CD14-positive monocyte (primary cell): ENCODE data around the gene CASTOR1. TPM values are rescaled to one million over a fixed set of nuclear protein-coding genes. Genes with fewer than 3 reads are reported as not detected.

Experiments used
- DNase-seq, 3 donors: peaks; one replicate each; pipeline ENCODE4 v3.0.0-alpha.2; 2011 to 2022
- H2AFZ ChIP-seq: 2 replicates; pipeline ENCODE4 v1.6.0; 2012; ENCODE audit warnings: mild to moderate bottlenecking, low read depth, low read length, inconsistent platforms; ENCODE audit not compliant: insufficient read depth, poor library complexity, severe bottlenecking
- H3K27ac ChIP-seq, 2 donors: 1 replicate in 1 of 2; 2 replicates in 1 of 2; pipeline ENCODE4 v1.5.1; 2012 to 2013; ENCODE audit warnings: low read length in 2 of 2, control low read depth in 1 of 2, inconsistent platforms in 1 of 2, low read depth in 1 of 2, mild to moderate bottlenecking in 1 of 2
- H3K27me3 ChIP-seq, 2 donors: one replicate each; pipeline versions ENCODE4 v1.6.0 to v1.6.1; 2011 to 2013; ENCODE audit warnings: low read length in 2 of 2; ENCODE audit not compliant: control insufficient read depth in 2 of 2, insufficient read depth in 2 of 2
- H3K36me3 ChIP-seq, 2 donors: replicated peaks in 1 of 2; 1 replicate in 1 of 2; 2 replicates in 1 of 2; pipeline versions ENCODE4 v1.5.1 to v1.6.1; 2012 to 2013; ENCODE audit warnings: low read length in 2 of 2, control low read depth in 1 of 2, inconsistent platforms in 1 of 2, mild to moderate bottlenecking in 1 of 2; ENCODE audit not compliant: insufficient read depth in 2 of 2, control insufficient read depth in 1 of 2
- H3K4me1 ChIP-seq, 2 donors: 1 replicate in 1 of 2; 2 replicates in 1 of 2; pipeline versions ENCODE4 v1.5.1 to v1.6.1; 2012 to 2013; ENCODE audit warnings: low read length in 2 of 2, control low read depth in 1 of 2, inconsistent platforms in 1 of 2, mild to moderate bottlenecking in 1 of 2, moderate library complexity in 1 of 2; ENCODE audit not compliant: insufficient read depth in 2 of 2, control insufficient read depth in 1 of 2
- H3K4me2 ChIP-seq: replicated peaks from 2 replicates; pipeline ENCODE3; 2012; ENCODE audit warnings: low read length, moderate library complexity, mild to moderate bottlenecking; ENCODE audit not compliant: poor library complexity, severe bottlenecking; ENCODE audit errors: extremely low read depth
- H3K4me3 ChIP-seq, 3 experiments: fragments of 200-600 bp in 1 of 3; sonication (generic) in 1 of 3; replicated peaks in 1 of 3; 1 replicate in 2 of 3; 2 replicates in 1 of 3; pipeline ENCODE4 v1.5.1; 2011 to 2013; ENCODE audit warnings: low read length in 3 of 3, mild to moderate bottlenecking in 3 of 3, control low read depth in 2 of 3, low read depth in 2 of 3, inconsistent platforms in 1 of 3, moderate library complexity in 1 of 3
- H3K79me2 ChIP-seq: 2 replicates; pipeline ENCODE4 v1.6.0; 2012; ENCODE audit warnings: mild to moderate bottlenecking, control low read depth, inconsistent platforms, low read length, moderate library complexity; ENCODE audit not compliant: insufficient read depth
- H3K9ac ChIP-seq: 2 replicates; pipeline ENCODE4 v1.6.0; 2017; ENCODE audit warnings: low read length, mild to moderate bottlenecking; ENCODE audit not compliant: insufficient read depth, poor library complexity, severe bottlenecking
- H3K9me3 ChIP-seq, 2 donors: replicated peaks in 1 of 2; 1 replicate in 1 of 2; 2 replicates in 1 of 2; pipeline versions ENCODE4 v1.5.1 to v1.6.1; 2012 to 2013; ENCODE audit warnings: low read length in 2 of 2, control low read depth in 1 of 2; ENCODE audit not compliant: control insufficient read depth in 1 of 2, insufficient read depth in 1 of 2
- H4K20me1 ChIP-seq: 2 replicates; pipeline ENCODE4 v1.6.0; 2012; ENCODE audit warnings: mild to moderate bottlenecking, low read length, control low read depth, moderate library complexity; ENCODE audit not compliant: insufficient read depth
- H3K27ac Mint-ChIP-seq, 7 donors: one replicate each; pipeline ENCODE4 v1.8.0; 2020; ENCODE audit warnings: mild to moderate bottlenecking in 7 of 7, mixed read lengths in 7 of 7, moderate library complexity in 6 of 7, inconsistent platforms in 2 of 7
- H3K27me3 Mint-ChIP-seq, 3 donors: one replicate each; pipeline ENCODE4 v1.8.0; 2021 to 2022; ENCODE audit warnings: low read depth in 3 of 3, mild to moderate bottlenecking in 3 of 3, mixed read lengths in 3 of 3, moderate library complexity in 3 of 3, inconsistent platforms in 1 of 3
- H3K36me3 Mint-ChIP-seq, 2 donors: one replicate each; pipeline ENCODE4 v1.8.0; 2020; ENCODE audit warnings: mixed read lengths in 2 of 2, inconsistent platforms in 1 of 2, mild to moderate bottlenecking in 1 of 2
- H3K4me1 Mint-ChIP-seq: one replicate; pipeline ENCODE4 v1.8.0; 2020; ENCODE audit warnings: mild to moderate bottlenecking, mixed read lengths
- H3K4me3 Mint-ChIP-seq, 2 donors: one replicate each; pipeline ENCODE4 v1.8.0; 2020; ENCODE audit warnings: mild to moderate bottlenecking in 2 of 2, mixed read lengths in 2 of 2, moderate library complexity in 1 of 2
- H3K9me3 Mint-ChIP-seq, 7 donors: one replicate each; pipeline ENCODE4 v1.8.0; 2020 to 2022; ENCODE audit warnings: mixed read lengths in 7 of 7, mild to moderate bottlenecking in 6 of 7, moderate library complexity in 6 of 7, inconsistent platforms in 2 of 7
- WGBS: methylation state at CpG from one replicate; pipeline ENCODE4 v1.1.5; 2013; ENCODE audit warnings: missing lambda C conversion rate; ENCODE audit not compliant: insufficient coverage; 5-methylcytosine and 5-hydroxymethylcytosine counted together
- intact Hi-C, 2 donors: fragments of 100-400 bp; cut with micrococcal nuclease; formaldehyde crosslinking; loops; one replicate each; pipeline versions ENCODE4 v1.15.0 to v1.15.1; 2023
- polyA plus RNA-seq, 3 donors: library from polyadenylated mRNA; depleted of rRNA in 1 of 3; unstranded in 2 of 3; stranded (reverse) in 1 of 3; fragments of 300-500 nt in 2 of 3; fragments of >200 nt in 1 of 3; fragmentation: Illumina TruSeq in 2 of 3; gene quantifications; 1 replicate in 2 of 3; 2 replicates in 1 of 3; pipeline ENCODE4 v1.2.3, GENCODE V29; 2012 to 2021
- TF ChIP-seq, protein P1 (sequence below): fragments of 200-600 bp; IDR thresholded peaks from one replicate; pipeline ENCODE4 v1.8.0; 2022; ENCODE audit warnings: antibody characterized with exemption, mild to moderate bottlenecking

Gene CASTOR1
- polyA plus RNA-seq, 3 donors: 6.4 to 15.5 (median 6.5) TPM

DNA sequence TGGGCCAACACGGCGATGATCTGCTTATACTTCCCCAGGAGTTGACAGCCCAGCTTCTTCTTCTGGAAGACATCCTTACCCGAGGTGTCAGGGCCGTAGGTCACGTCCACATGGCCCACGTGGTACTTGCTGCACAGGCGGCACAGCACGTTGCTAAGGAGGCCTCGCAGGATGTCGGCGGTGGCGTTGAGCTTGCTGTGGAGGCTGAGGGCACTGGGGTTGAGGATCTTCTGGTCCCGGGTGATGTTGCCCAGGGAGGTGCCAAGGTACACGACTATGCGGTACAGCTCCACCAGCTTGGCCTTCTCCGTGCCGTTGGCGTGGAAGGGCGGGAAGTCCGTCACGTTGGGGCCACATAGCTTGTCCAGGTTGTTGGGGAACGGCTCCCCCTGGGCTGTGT is 45.6 kb downstream of the CASTOR1 start:
- no peak for DNase-seq
- no peaks in the 10 kb centered on the region for H3K79me2 ChIP-seq
- Mint-ChIP-seq H3K9me3 (peaks cover 0 to 5% (median 0%) of the 10 kb centered on the region in 7 donors), H3K27ac (no peak overlapping the region), H3K4me1 (peaks cover 28% of the 10 kb centered on the region), H3K27me3 (peaks cover 47 to 58% (median 52%) of the 10 kb centered on the region in 3 donors), H3K36me3 (peaks cover 0 to 2% of the 10 kb centered on the region in 2 donors), H3K4me3 (no peak overlapping the region)
- H3K9me3 ChIP-seq: peaks cover 0 to 5% of the 10 kb centered on the region in 2 donors
- H4K20me1 ChIP-seq: no peaks in the 10 kb centered on the region
- no peak overlapping the region for H2AFZ ChIP-seq
- WGBS: 95% methylated on average over 21 of the region's 22 CpGs
- H3K4me3 ChIP-seq: no peak overlapping the region
- intact Hi-C loops: loop anchor here in 1 of 2 donors (10.0 kb wide), 1 partner anchor 209 kb away; no protein-coding TSS in a partner anchor
- H3K27ac ChIP-seq: no peak overlapping the region
- TF ChIP-seq, protein P1, sequence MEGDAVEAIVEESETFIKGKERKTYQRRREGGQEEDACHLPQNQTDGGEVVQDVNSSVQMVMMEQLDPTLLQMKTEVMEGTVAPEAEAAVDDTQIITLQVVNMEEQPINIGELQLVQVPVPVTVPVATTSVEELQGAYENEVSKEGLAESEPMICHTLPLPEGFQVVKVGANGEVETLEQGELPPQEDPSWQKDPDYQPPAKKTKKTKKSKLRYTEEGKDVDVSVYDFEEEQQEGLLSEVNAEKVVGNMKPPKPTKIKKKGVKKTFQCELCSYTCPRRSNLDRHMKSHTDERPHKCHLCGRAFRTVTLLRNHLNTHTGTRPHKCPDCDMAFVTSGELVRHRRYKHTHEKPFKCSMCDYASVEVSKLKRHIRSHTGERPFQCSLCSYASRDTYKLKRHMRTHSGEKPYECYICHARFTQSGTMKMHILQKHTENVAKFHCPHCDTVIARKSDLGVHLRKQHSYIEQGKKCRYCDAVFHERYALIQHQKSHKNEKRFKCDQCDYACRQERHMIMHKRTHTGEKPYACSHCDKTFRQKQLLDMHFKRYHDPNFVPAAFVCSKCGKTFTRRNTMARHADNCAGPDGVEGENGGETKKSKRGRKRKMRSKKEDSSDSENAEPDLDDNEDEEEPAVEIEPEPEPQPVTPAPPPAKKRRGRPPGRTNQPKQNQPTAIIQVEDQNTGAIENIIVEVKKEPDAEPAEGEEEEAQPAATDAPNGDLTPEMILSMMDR: no peak
- H3K9ac ChIP-seq: no peak overlapping the region
- peaks cover 15 to 20% of the 10 kb centered on the region in 2 donors for H3K4me1 ChIP-seq
- H3K27me3 ChIP-seq: peaks cover 13 to 43% of the 10 kb centered on the region in 2 donors
- no peak overlapping the region for H3K4me2 ChIP-seq
- H3K36me3 ChIP-seq: no peaks in the 10 kb centered on the region

DNA sequence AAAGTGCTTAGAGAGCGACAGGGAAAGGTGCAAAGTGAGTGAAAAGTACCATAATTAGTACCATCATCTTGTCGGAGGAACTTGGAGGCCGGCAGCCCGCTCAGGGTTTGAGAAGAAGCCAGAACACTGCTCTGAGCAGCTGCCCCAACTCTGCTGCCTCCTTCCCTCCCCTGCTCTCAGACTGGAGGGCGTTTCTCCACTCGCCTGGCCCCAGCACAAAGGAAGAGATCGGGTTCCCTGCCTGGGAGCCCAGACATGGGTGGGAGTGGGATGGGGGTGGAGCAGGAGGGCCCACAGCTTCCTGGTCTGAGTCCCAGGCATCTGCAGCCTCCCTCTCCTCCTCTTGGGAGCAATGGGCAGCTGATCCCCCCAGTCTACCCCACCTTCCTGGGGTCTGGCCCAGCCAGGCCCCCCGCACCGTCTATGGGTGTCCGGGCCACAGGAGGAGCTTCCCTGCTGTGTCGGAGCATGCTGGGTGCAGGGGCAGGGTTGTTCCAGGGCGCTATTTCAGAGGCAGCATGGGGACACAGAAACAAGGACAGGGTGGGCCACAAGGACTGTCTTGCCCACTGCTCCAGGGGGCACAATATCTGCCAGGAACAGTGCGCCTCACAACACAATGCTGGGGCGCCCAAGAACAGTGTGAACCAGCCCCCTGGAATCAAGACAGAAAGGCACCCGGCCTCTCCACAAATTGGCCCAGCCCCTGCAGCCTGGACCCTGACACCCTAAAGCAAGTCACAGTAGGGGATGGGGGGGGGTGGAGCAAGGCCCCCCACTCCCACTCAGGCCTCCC is 47.5 kb downstream of the CASTOR1 start:
- Mint-ChIP-seq H3K27me3 (peaks cover 29 to 42% (median 33%) of the 10 kb centered on the region in 3 donors), H3K4me1 (peaks cover 12% of the 10 kb centered on the region), H3K36me3 (no peaks in the 10 kb centered on the region), H3K9me3 (peaks cover 0 to 7% (median 1%) of the 10 kb centered on the region in 7 donors), H3K27ac (no peak overlapping the region), H3K4me3 (no peak overlapping the region)
- 99% methylated on average over 7 of the region's 15 CpGs for WGBS
- Histone ChIP-seq H3K9me3 (no peaks in the 10 kb centered on the region), H3K27ac (no peak overlapping the region), H2AFZ (no peak overlapping the region), H3K4me1 (peaks cover 11 to 12% of the 10 kb centered on the region in 2 donors), H3K9ac (no peak overlapping the region), H3K4me2 (no peak overlapping the region), H3K27me3 (peaks cover 6 to 24% of the 10 kb centered on the region in 2 donors), H3K36me3 (no peaks in the 10 kb centered on the region), H3K4me3 (no peak overlapping the region), H3K79me2 (no peaks in the 10 kb centered on the region), H4K20me1 (no peaks in the 10 kb centered on the region)
- DNase-seq: no peak
- intact Hi-C loops: loop anchor here in 1 of 2 donors (10.0 kb wide), 1 partner anchor 207 kb away; no protein-coding TSS in a partner anchor
- TF ChIP-seq, protein P1: no peak
